Body of pancreas (tissue), 4 donors: Measurements from ENCODE around the gene RACK1.
"Not testable (repeated sequence)": the region's sequence is repeated elsewhere in the genome, so short reads cannot be mapped to it uniquely, and the experiment has no call there.

Experiments
- POLR2A ChIP-seq, 3 donors: fragments of 450-650 bp; IDR thresholded peaks; one replicate each; pipeline ENCODE4 v1.6.1; 2016; ENCODE audit warnings: antibody characterized with exemption in 3 of 3, mild to moderate bottlenecking in 2 of 3
- TF ChIP-seq, protein P1 (sequence below), 7 experiments: fragments of 450-650 bp in 4 of 7; fragments of 200-600 bp in 3 of 7; sonication (generic) in 3 of 7; IDR thresholded peaks; one replicate each; pipeline ENCODE4 v1.5.1; 2016 to 2019; ENCODE audit warnings: antibody characterized with exemption in 7 of 7

DNA sequence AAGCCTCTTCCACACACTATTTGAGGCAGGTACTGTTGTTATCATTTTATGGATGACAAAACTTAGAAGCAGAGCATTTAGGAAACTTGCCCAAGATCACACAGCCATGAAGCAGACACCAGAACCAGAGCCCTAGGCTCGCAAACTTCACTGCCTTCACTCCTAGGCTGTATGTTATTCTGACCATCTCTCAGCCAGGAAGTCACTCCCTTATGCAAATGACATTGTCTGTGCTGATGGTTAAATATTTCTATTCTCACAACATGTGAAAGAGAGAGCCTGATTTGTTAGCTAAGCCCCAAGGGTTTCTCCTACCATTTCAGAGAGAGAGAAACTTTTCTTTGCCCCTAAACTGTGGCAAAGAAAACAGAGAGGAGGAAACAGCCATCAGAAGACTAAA, 43.6 kb upstream of the RACK1 start:
- TF ChIP-seq, protein P1, sequence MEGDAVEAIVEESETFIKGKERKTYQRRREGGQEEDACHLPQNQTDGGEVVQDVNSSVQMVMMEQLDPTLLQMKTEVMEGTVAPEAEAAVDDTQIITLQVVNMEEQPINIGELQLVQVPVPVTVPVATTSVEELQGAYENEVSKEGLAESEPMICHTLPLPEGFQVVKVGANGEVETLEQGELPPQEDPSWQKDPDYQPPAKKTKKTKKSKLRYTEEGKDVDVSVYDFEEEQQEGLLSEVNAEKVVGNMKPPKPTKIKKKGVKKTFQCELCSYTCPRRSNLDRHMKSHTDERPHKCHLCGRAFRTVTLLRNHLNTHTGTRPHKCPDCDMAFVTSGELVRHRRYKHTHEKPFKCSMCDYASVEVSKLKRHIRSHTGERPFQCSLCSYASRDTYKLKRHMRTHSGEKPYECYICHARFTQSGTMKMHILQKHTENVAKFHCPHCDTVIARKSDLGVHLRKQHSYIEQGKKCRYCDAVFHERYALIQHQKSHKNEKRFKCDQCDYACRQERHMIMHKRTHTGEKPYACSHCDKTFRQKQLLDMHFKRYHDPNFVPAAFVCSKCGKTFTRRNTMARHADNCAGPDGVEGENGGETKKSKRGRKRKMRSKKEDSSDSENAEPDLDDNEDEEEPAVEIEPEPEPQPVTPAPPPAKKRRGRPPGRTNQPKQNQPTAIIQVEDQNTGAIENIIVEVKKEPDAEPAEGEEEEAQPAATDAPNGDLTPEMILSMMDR (IDR thresholded peaks at IDR 0.05): not testable (repeated sequence)
- not testable (repeated sequence) for TF ChIP-seq POLR2A (IDR thresholded peaks at IDR 0.05)
